ENCODE measurements around the gene LRRK1.

GRCh38 chr15:100908466-100908865 lies 10.7 kb upstream of the LRRK1 start:
- no peak for TF ChIP-seq POLR2AphosphoS5 (IDR thresholded peaks at IDR 0.05; ENCODE audit: low read depth, low read length)
- no peak for TF ChIP-seq POLR2A (IDR thresholded peaks at IDR 0.05; ENCODE audit: low read depth, low read length)
